Adrenal gland (tissue), 5 donors: Measurements from ENCODE around the gene PGD.

Source experiments
- POLR2A ChIP-seq, 2 donors: fragments of 450-650 bp; IDR thresholded peaks; one replicate each; pipeline ENCODE4 v1.6.1; 2017; ENCODE audit warnings: antibody characterized with exemption in 2 of 2, mild to moderate bottlenecking in 2 of 2, moderate library complexity in 1 of 2
- TF ChIP-seq, protein P1 (sequence below), 6 experiments: fragments of 450-650 bp in 4 of 6; fragments of 200-600 bp in 2 of 6; sonication (generic) in 1 of 6; IDR thresholded peaks; 1 replicate in 5 of 6; 2 replicates in 1 of 6; pipeline versions ENCODE4 v1.5.1 to v1.8.0; 2016 to 2021; ENCODE audit warnings: antibody characterized with exemption in 6 of 6, mild to moderate bottlenecking in 2 of 6, moderate library complexity in 1 of 6
- donor health status: DM: no; HTN: no; CAD: no.

DNA sequence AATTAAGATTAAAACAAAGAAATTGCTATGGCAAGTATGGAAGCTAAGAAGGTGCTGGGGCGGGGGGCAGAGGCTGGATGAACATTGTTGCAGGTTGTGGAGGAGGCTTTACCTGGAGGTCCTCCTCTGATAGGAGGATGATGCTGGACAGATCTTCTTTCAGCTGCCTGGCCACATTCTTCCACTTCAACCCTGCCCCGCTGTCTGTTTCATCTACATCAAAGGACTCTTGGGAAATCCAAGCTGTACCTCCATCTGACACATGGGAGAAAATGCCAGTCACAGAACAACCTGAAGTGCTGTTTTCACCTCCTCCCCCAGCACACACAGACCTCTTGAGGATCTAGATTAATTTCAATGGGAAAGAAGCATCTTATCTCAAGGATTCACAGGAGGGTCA is 68.2 kb downstream of the PGD start:
- TF ChIP-seq, protein P1, sequence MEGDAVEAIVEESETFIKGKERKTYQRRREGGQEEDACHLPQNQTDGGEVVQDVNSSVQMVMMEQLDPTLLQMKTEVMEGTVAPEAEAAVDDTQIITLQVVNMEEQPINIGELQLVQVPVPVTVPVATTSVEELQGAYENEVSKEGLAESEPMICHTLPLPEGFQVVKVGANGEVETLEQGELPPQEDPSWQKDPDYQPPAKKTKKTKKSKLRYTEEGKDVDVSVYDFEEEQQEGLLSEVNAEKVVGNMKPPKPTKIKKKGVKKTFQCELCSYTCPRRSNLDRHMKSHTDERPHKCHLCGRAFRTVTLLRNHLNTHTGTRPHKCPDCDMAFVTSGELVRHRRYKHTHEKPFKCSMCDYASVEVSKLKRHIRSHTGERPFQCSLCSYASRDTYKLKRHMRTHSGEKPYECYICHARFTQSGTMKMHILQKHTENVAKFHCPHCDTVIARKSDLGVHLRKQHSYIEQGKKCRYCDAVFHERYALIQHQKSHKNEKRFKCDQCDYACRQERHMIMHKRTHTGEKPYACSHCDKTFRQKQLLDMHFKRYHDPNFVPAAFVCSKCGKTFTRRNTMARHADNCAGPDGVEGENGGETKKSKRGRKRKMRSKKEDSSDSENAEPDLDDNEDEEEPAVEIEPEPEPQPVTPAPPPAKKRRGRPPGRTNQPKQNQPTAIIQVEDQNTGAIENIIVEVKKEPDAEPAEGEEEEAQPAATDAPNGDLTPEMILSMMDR (IDR thresholded peaks at IDR 0.05): no peak
- no peak for TF ChIP-seq POLR2A (IDR thresholded peaks at IDR 0.05)
